B cell (primary cell): ENCODE results near the gene TERC. TPM values are rescaled to one million over a fixed set of nuclear protein-coding genes. Genes with fewer than 3 reads are reported as not detected.

ENCODE experiments used
- ATAC-seq: fragments of 200-7000 bp; cut with Tn5 transposase; one replicate; pipeline ENCODE4 v1.10.0; 2021; ENCODE audit warnings: low read depth, mild to moderate bottlenecking, moderate number of reproducible peaks, moderate library complexity
- CTCF ChIA-PET: fragments of 350-600 bp; sonication (Branson Sonifier 250); formaldehyde crosslinking; loops from one replicate; lab custom pipeline; 2021; ENCODE audit warnings: antibody characterized with exemption, inconsistent platforms; lab: Charles Lee
- POLR2A ChIA-PET: fragments of 350-600 bp; sonication (Branson Sonifier 250); formaldehyde crosslinking; loops from one replicate; lab custom pipeline; 2021; ENCODE audit warnings: antibody characterized with exemption; lab: Charles Lee
- DNase-seq: peaks from one replicate; pipeline ENCODE4 v3.0.0; 2013
- H2AFZ ChIP-seq: 2 replicates; pipeline ENCODE4 v1.6.1; 2012; ENCODE audit warnings: mild to moderate bottlenecking, low read depth, low read length; ENCODE audit not compliant: insufficient read depth, poor library complexity, severe bottlenecking
- H3K27ac ChIP-seq, 2 donors: 1 replicate in 1 of 2; 2 replicates in 1 of 2; pipeline ENCODE4 v1.5.1; 2012 to 2013; ENCODE audit warnings: low read length in 2 of 2, mild to moderate bottlenecking in 2 of 2, moderate library complexity in 1 of 2
- H3K27me3 ChIP-seq, 4 experiments: fragments of 200-600 bp in 1 of 4; sonication (generic) in 1 of 4; replicated peaks in 1 of 4; 1 replicate in 2 of 4; 2 replicates in 2 of 4; pipeline versions ENCODE4 v1.6.1 to v1.7.0; 2013 to 2016; ENCODE audit warnings: low read length in 3 of 4, mild to moderate bottlenecking in 2 of 4, mixed read lengths in 1 of 4, moderate library complexity in 1 of 4; ENCODE audit not compliant: insufficient read depth in 4 of 4, control insufficient read depth in 3 of 4; ENCODE audit errors: control extremely low read depth in 1 of 4
- H3K36me3 ChIP-seq, 2 experiments: replicated peaks in 1 of 2; 1 replicate in 1 of 2; 2 replicates in 1 of 2; pipeline versions ENCODE4 v1.6.1 to v1.7.1; 2013; ENCODE audit warnings: low read length in 1 of 2; ENCODE audit not compliant: insufficient read depth in 2 of 2, control insufficient read depth in 1 of 2; ENCODE audit errors: control extremely low read depth in 1 of 2, extremely low read depth in 1 of 2
- H3K4me1 ChIP-seq, 2 donors: fragments of 200-600 bp in 1 of 2; sonication (generic) in 1 of 2; 1 replicate in 1 of 2; 2 replicates in 1 of 2; pipeline versions ENCODE4 v1.5.1 to v1.6.1; 2013 to 2017; ENCODE audit warnings: low read length in 2 of 2; ENCODE audit not compliant: control insufficient read depth in 2 of 2, insufficient read depth in 2 of 2
- H3K4me2 ChIP-seq: replicated peaks from 2 replicates; pipeline ENCODE3; 2012; ENCODE audit warnings: mild to moderate bottlenecking, low read depth, low read length; ENCODE audit not compliant: poor library complexity, severe bottlenecking
- H3K4me3 ChIP-seq, 5 experiments: fragments of 200-600 bp in 1 of 5; sonication (generic) in 1 of 5; 1 replicate in 3 of 5; 2 replicates in 2 of 5; pipeline versions ENCODE4 v1.5.1 to v1.7.0; 2011 to 2016; ENCODE audit warnings: low read length in 4 of 5, mild to moderate bottlenecking in 4 of 5, low read depth in 2 of 5, control low read depth in 1 of 5, moderate library complexity in 1 of 5; ENCODE audit not compliant: insufficient read depth in 1 of 5; ENCODE audit errors: control extremely low read depth in 1 of 5, extremely low read depth in 1 of 5
- H3K79me2 ChIP-seq: fragments of 200-600 bp; sonication (generic); one replicate; pipeline ENCODE4 v1.6.0; 2016; ENCODE audit warnings: low read length; ENCODE audit not compliant: control insufficient read depth, insufficient read depth
- H3K9ac ChIP-seq: fragments of 200-600 bp; sonication (generic); 2 replicates; pipeline ENCODE4 v1.6.1; 2017; ENCODE audit warnings: mild to moderate bottlenecking, low read length, moderate library complexity
- H3K9me3 ChIP-seq, 3 donors: one replicate each; pipeline versions ENCODE4 v1.6.1 to v1.7.1; 2013; ENCODE audit warnings: low read length in 2 of 3; ENCODE audit not compliant: control insufficient read depth in 2 of 3, insufficient read depth in 1 of 3; ENCODE audit errors: control extremely low read depth in 1 of 3
- H4K20me1 ChIP-seq: 2 replicates; pipeline ENCODE4 v1.6.0; 2012; ENCODE audit warnings: mild to moderate bottlenecking, low read length; ENCODE audit not compliant: insufficient read depth, control insufficient read depth, poor library complexity, severe bottlenecking
- H3K27ac Mint-ChIP-seq: one replicate; pipeline ENCODE4 v1.8.0; 2021; ENCODE audit warnings: mixed read lengths
- H3K27me3 Mint-ChIP-seq: one replicate; pipeline ENCODE4 v1.8.0; 2021; ENCODE audit warnings: mixed read lengths
- H3K4me1 Mint-ChIP-seq: one replicate; pipeline ENCODE4 v1.8.0; 2021; ENCODE audit warnings: mixed read lengths
- H3K4me3 Mint-ChIP-seq: one replicate; pipeline ENCODE4 v1.8.0; 2021; ENCODE audit warnings: mixed read lengths
- H3K9me3 Mint-ChIP-seq: one replicate; pipeline ENCODE4 v1.8.0; 2022; ENCODE audit warnings: mixed read lengths; ENCODE audit not compliant: insufficient read depth
- CTCF ChIP-seq: fragments of 200-600 bp; IDR thresholded peaks from one replicate; pipeline ENCODE4 v1.8.0; 2022; ENCODE audit warnings: antibody characterized with exemption, mild to moderate bottlenecking
- EZH2 ChIP-seq: IDR thresholded peaks from 2 replicates; pipeline ENCODE4 v1.6.1; 2012; ENCODE audit warnings: borderline replicate concordance, low read depth, mild to moderate bottlenecking, moderate library complexity, low read length; ENCODE audit not compliant: insufficient read depth, poor library complexity, severe bottlenecking
- WGBS: methylation state at CpG from one replicate; pipeline ENCODE4 v1.1.5; 2013; ENCODE audit warnings: missing lambda C conversion rate; ENCODE audit not compliant: insufficient coverage; 5-methylcytosine and 5-hydroxymethylcytosine counted together
- intact Hi-C: fragments of 100-400 bp; cut with micrococcal nuclease; formaldehyde crosslinking; loops from one replicate; pipeline ENCODE4 v1.10.0; 2022
- polyA plus RNA-seq: library from polyadenylated mRNA; depleted of rRNA; stranded (reverse); fragments of >200 nt; gene quantifications from 2 replicates; pipeline ENCODE4 v1.2.3, GENCODE V29; 2012
- total RNA-seq, 2 donors: library from RNA; stranded (reverse); fragments of 120-200 nt in 1 of 2; gene quantifications; 1 replicate in 1 of 2; 2 replicates in 1 of 2; pipeline versions ENCODE4 v1.2.3 to v1.2.4, GENCODE V29; 2013 to 2022

The TERC gene
- total and polyA plus RNA-seq, 2 donors (not counting 1 experiment from before 2014, with no cell fraction given): 1.3 to 10.6 TPM

- ChIA-PET CTCF (interaction anchor here (0.6 to 2.3 kb wide), 12 partner anchors 15 to 287 kb away, joined by 3 to 13 read pairs (median 4); partner anchors contain the start of genes ACTRT3 and SEC62), POLR2A (interaction anchor here (0.7 to 2.0 kb wide), 7 partner anchors 31 to 191 kb away, joined by 3 to 13 read pairs (median 5); partner anchors contain the start of genes ACTRT3, MYNN and TERC)
- peak overlapping the region; percentile 82 for H3K4me2 ChIP-seq
- peaks cover 19 to 28% of the 10 kb centered on the region in 2 donors for H3K4me1 ChIP-seq
- peak overlapping the region; percentile 66 for H3K9ac ChIP-seq
- H3K79me2 ChIP-seq: no peaks in the 10 kb centered on the region
- no peaks in the 10 kb centered on the region for H3K9me3 Mint-ChIP-seq
- no peaks in the 10 kb centered on the region for H3K27me3 Mint-ChIP-seq
- peak overlapping the region; percentile 87 for H3K4me3 Mint-ChIP-seq
- H3K4me3 ChIP-seq: peak overlapping the region; percentile 17 to 79 (median 68)
- no peak for TF ChIP-seq EZH2
- no peak for TF ChIP-seq CTCF
- peak overlapping the region; percentile 46 to 77 for H3K27ac ChIP-seq
- no peaks in the 10 kb centered on the region for H4K20me1 ChIP-seq
- H3K27ac Mint-ChIP-seq: peak overlapping the region; percentile 93
- H3K27me3 ChIP-seq: no peaks in the 10 kb centered on the region
- H3K9me3 ChIP-seq: peaks cover 0 to 6% (median 6%) of the 10 kb centered on the region in 3 donors
- peaks cover 34% of the 10 kb centered on the region for H3K4me1 Mint-ChIP-seq
- peak; percentile 66 for DNase-seq
- no peaks in the 10 kb centered on the region for H3K36me3 ChIP-seq
- WGBS: 4% methylated on average over 25 of the region's 29 CpGs
- peak overlapping the region; percentile 91 for H2AFZ ChIP-seq
- ATAC-seq: peak; percentile 18
- intact Hi-C loops: loop anchor here (1.0 to 5.0 kb wide), 4 partner anchors 47 to 226 kb away; partner anchors contain the start of genes GPR160 and TERC
These were observed 46.9 kb upstream of the TERC start for GRCh38 chr3:169811631-169812331.
